Astrocyte (in vitro differentiated cells and primary cell): ENCODE data around the gene CCL23.

Experiments used
- CTCF ChIP-seq: IDR thresholded peaks from 2 replicates; pipeline ENCODE4 v1.5.1; 2011; ENCODE audit warnings: low read depth, mild to moderate bottlenecking, inconsistent platforms, low read length, moderate library complexity; ENCODE audit not compliant: insufficient read depth
- EZH2 ChIP-seq: IDR thresholded peaks from 2 replicates; pipeline ENCODE4 v1.6.1; 2012; ENCODE audit warnings: mild to moderate bottlenecking, low read length, inconsistent platforms; ENCODE audit not compliant: insufficient read depth

- TF ChIP-seq CTCF (no peak), EZH2 (no peak)
Observed at GRCh38 chr17:35977509-35977908, 40.3 kb downstream of the CCL23 start.
